Measurements from ENCODE around the gene DPCD. TPM values are rescaled to one million over a fixed set of nuclear protein-coding genes. Genes with fewer than 3 reads are reported as not detected.

The DPCD gene
- total and polyA plus RNA-seq, 2 of the 8 experiments (the other 6 are each of a cell fraction or from before 2014, with no cell fraction given) = 21.2 to 31.4 TPM

- Histone ChIP-seq H3K4ac (replicated peaks; ENCODE audit: insufficient read length, low read depth, low read length) (no peak overlapping the region), H3K56ac (replicated peaks; ENCODE audit: insufficient read length, low read depth, low read length) (no peak overlapping the region), H2BK15ac (ENCODE audit: low read length) (no peak overlapping the region), H3K4me1 (replicated peaks in 1 of 4; ENCODE audit: control insufficient read depth in 3 of 4, insufficient read depth in 4 of 4, low read length in 3 of 4) (peaks cover 8 to 26% (median 16%) of the 10 kb centered on the region in 4 experiments), H3K9me3 (ENCODE audit: insufficient read depth in 2 of 2, low read depth in 1 of 2, low read length in 1 of 2) (no peaks in the 10 kb centered on the region), H3K79me2 (ENCODE audit: control insufficient read depth in 1 of 2, insufficient read depth in 2 of 2, low read length in 2 of 2) (no peaks in the 10 kb centered on the region), H3K23me2 (ENCODE audit: low read depth, low read length) (no peaks in the 10 kb centered on the region), H3K18ac (ENCODE audit: extremely low read depth, low read length) (no peak overlapping the region), H4K20me1 (replicated peaks in 1 of 2; ENCODE audit: control insufficient read depth in 1 of 2, insufficient read depth in 2 of 2, low read length in 2 of 2) (no peaks in the 10 kb centered on the region), H3K4me2 (ENCODE audit: insufficient read depth in 1 of 2, low read depth in 2 of 2, low read length in 2 of 2) (no peak overlapping the region), H3K36me3 (ENCODE audit: control insufficient read depth in 2 of 4, insufficient read depth in 4 of 4, low read length in 3 of 4) (peaks cover 0 to 13% (median 3%) of the 10 kb centered on the region in 4 experiments; a peak in 5 of 8 replicates), H3K14ac (ENCODE audit: insufficient read length) (no peak overlapping the region), H2BK5ac (ENCODE audit: low read depth, low read length) (no peak overlapping the region), H3K79me1 (ENCODE audit: low read depth, low read length) (no peaks in the 10 kb centered on the region; the same call in 1 of the 2 replicates), H4K8ac (ENCODE audit: extremely low read depth, insufficient read depth, low read length) (no peak overlapping the region), H3K27ac (ENCODE audit: low read depth, low read length) (no peak overlapping the region), H2BK120ac (replicated peaks; ENCODE audit: low read depth, low read length) (no peak overlapping the region), H4K91ac (replicated peaks; ENCODE audit: insufficient read length, low read length) (no peak overlapping the region), H3K9ac (replicated peaks in 1 of 4; ENCODE audit: extremely low read depth in 1 of 4, low read depth in 3 of 4, low read length in 3 of 4) (no peak overlapping the region), H3K23ac (ENCODE audit: insufficient read length) (no peak overlapping the region), H2BK12ac (ENCODE audit: low read depth, low read length) (no peak overlapping the region), H2AFZ (ENCODE audit: low read length) (no peak overlapping the region), H4K5ac (ENCODE audit: insufficient read length, low read depth, low read length) (no peak overlapping the region), H2BK20ac (ENCODE audit: low read length) (no peak overlapping the region), H3K4me3 (ENCODE audit: extremely low read depth in 1 of 4, insufficient read depth in 2 of 4, low read depth in 3 of 4, low read length in 4 of 4) (no peak overlapping the region), H3K27me3 (replicated peaks in 1 of 4; ENCODE audit: control insufficient read depth in 3 of 4, extremely low read depth in 1 of 4, insufficient read depth in 3 of 4, low read length in 3 of 4) (no peaks in the 10 kb centered on the region), H2AK5ac (ENCODE audit: low read depth, low read length) (no peak overlapping the region)
- no peak for TF ChIP-seq POLR2A (IDR thresholded peaks at IDR 0.05; ENCODE audit: control extremely low read depth in 1 of 2, low read depth in 2 of 2, low read length in 2 of 2)
- no peak for TF ChIP-seq ZNF274 (IDR thresholded peaks at IDR 0.05; ENCODE audit: borderline replicate concordance, extremely low read depth, low read length)
- no peak for TF ChIP-seq MAFK (IDR thresholded peaks at IDR 0.05; ENCODE audit: low read depth, low read length)
- DNase-seq (ENCODE audit: low read depth in 1 of 2, low spot score in 2 of 2) (no peak), FAIRE-seq (no peak)
- CTCF ChIA-PET (ENCODE audit: partially characterized antibody) = interaction anchor here (1.1 to 10.9 kb wide), 3 partner anchors 7 to 170 kb away, joined by 4 to 131 read pairs (median 21); no protein-coding TSS in a partner anchor
- POLR2A ChIA-PET (ENCODE audit: partially characterized antibody) = interaction anchor here (0.8 to 1.9 kb wide), 3 partner anchors 17 to 50 kb away, joined by 3 to 5 read pairs (median 3); no protein-coding TSS in a partner anchor
- 88% methylated on average over 16 of the region's 16 CpGs; no CpG with 5 or more reads in 1 of the 2 experiments for WGBS, 2 experiments (ENCODE audit: extremely low coverage in 1 of 2, insufficient coverage in 1 of 2, insufficient read length in 1 of 2, insufficient replicate concordance in 2 of 2, low coverage in 1 of 2, low lambda C conversion rate in 2 of 2, missing lambda C conversion rate in 1 of 2)
Observed at GRCh38 chr10:101611096-101611905, 23.2 kb downstream of the DPCD start.

Data from H1 (cell line).